ENCODE measurements around the gene MNAT1. TPM values are rescaled to one million over a fixed set of nuclear protein-coding genes. Genes with fewer than 3 reads are reported as not detected.

Gene MNAT1
- total RNA-seq, 1 donor from 2014 or later = 114 TPM

DNA sequence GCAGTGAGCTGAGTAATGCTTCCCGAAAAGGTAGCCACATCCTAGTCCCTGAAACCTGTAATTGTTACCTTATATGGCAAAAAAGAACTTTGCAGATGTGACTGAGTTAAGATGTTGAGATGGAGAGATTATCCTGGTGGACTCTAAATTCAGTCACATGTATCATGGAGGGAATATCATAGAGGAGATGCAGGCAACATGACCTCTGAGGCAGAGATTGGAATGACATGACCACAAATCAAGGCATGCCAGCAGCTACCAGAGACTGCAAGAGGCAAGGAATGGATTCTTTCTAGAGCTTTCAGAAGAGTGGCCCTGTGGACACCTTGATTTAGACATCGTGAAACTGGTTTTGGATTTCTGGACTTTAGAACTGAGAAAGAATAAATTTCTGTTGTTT, 265.0 kb downstream of the MNAT1 start:
- TF ChIP-seq EZH2 (IDR thresholded peaks at IDR 0.05) = no peak
- TF ChIP-seq, protein P1, sequence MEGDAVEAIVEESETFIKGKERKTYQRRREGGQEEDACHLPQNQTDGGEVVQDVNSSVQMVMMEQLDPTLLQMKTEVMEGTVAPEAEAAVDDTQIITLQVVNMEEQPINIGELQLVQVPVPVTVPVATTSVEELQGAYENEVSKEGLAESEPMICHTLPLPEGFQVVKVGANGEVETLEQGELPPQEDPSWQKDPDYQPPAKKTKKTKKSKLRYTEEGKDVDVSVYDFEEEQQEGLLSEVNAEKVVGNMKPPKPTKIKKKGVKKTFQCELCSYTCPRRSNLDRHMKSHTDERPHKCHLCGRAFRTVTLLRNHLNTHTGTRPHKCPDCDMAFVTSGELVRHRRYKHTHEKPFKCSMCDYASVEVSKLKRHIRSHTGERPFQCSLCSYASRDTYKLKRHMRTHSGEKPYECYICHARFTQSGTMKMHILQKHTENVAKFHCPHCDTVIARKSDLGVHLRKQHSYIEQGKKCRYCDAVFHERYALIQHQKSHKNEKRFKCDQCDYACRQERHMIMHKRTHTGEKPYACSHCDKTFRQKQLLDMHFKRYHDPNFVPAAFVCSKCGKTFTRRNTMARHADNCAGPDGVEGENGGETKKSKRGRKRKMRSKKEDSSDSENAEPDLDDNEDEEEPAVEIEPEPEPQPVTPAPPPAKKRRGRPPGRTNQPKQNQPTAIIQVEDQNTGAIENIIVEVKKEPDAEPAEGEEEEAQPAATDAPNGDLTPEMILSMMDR (IDR thresholded peaks at IDR 0.05) = no peak
- TF ChIP-seq EZH2phosphoT487 (IDR thresholded peaks at IDR 0.05) = no peak
- Mint-ChIP-seq H3K9me3 (peaks cover 2% of the 10 kb centered on the region), H3K4me1 (no peaks in the 10 kb centered on the region), H3K27ac (no peak overlapping the region), H3K27me3 (ENCODE audit: insufficient read depth, low read depth) (no peaks in the 10 kb centered on the region), H3K4me3 (no peak overlapping the region), H3K36me3 (peaks cover 19% of the 10 kb centered on the region)
- H3K36me3 ChIP-seq = no peaks in the 10 kb centered on the region
- no peak overlapping the region for H2AFZ ChIP-seq (replicated peaks)
- H3K9ac ChIP-seq = no peak overlapping the region
- no peak overlapping the region for H3K4me3 ChIP-seq
- no peaks in the 10 kb centered on the region for H4K20me1 ChIP-seq (ENCODE audit: low read depth)
- no peaks in the 10 kb centered on the region for H3K79me2 ChIP-seq (ENCODE audit: low read depth)
- no peak overlapping the region for H3K4me2 ChIP-seq
- DNase-seq (ENCODE audit: low spot score) = no peak
- no peaks in the 10 kb centered on the region for H3F3A ChIP-seq (ENCODE audit: low read depth)
- H3K9me3 ChIP-seq (ENCODE audit: low read depth) = no peaks in the 10 kb centered on the region
- no peaks in the 10 kb centered on the region for H3K4me1 ChIP-seq
- H3K27ac ChIP-seq = no peak overlapping the region
- no peaks in the 10 kb centered on the region for H3K27me3 ChIP-seq

DNA sequence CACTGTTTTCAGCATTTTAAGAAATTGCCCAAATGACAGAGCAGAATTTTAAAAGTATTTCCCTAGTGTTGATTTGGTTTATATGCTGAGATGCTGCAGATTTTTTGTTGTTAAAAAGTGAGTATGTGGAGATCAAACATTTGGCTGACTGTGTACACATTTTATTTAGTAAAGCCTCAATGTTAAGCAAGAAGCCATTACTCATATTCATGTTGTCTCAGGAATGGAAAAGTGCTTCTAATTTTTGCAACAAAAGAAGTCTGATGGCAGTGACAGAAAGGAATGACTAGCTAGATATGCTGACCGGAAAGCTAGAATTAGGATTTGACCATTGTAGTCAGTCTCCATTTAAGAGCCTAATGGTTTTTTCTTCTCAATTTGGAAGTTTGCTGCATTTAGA, 269.0 kb downstream of the MNAT1 start:
- H4K20me1 ChIP-seq (ENCODE audit: low read depth) = no peaks in the 10 kb centered on the region
- no peaks in the 10 kb centered on the region for H3F3A ChIP-seq (ENCODE audit: low read depth)
- H3K4me2 ChIP-seq = no peak overlapping the region
- no peaks in the 10 kb centered on the region for H3K79me2 ChIP-seq (ENCODE audit: low read depth)
- no peak for TF ChIP-seq EZH2 (IDR thresholded peaks at IDR 0.05)
- TF ChIP-seq EZH2phosphoT487 (IDR thresholded peaks at IDR 0.05) = no peak
- no peak overlapping the region for H3K4me3 Mint-ChIP-seq
- no peaks in the 10 kb centered on the region for H3K9me3 Mint-ChIP-seq
- no peak overlapping the region for H3K27ac Mint-ChIP-seq
- no peaks in the 10 kb centered on the region for H3K9me3 ChIP-seq (ENCODE audit: low read depth)
- no peak overlapping the region for H2AFZ ChIP-seq (replicated peaks)
- no peaks in the 10 kb centered on the region for H3K4me1 Mint-ChIP-seq
- no peaks in the 10 kb centered on the region for H3K36me3 ChIP-seq
- no peaks in the 10 kb centered on the region for H3K27me3 ChIP-seq
- H3K36me3 Mint-ChIP-seq = peaks cover 7% of the 10 kb centered on the region
- no peaks in the 10 kb centered on the region for H3K27me3 Mint-ChIP-seq (ENCODE audit: insufficient read depth, low read depth)
- DNase-seq (ENCODE audit: low spot score) = no peak
- H3K9ac ChIP-seq = no peak overlapping the region
- H3K27ac ChIP-seq = no peak overlapping the region
- no peak overlapping the region for H3K4me3 ChIP-seq
- no peaks in the 10 kb centered on the region for H3K4me1 ChIP-seq

DNA sequence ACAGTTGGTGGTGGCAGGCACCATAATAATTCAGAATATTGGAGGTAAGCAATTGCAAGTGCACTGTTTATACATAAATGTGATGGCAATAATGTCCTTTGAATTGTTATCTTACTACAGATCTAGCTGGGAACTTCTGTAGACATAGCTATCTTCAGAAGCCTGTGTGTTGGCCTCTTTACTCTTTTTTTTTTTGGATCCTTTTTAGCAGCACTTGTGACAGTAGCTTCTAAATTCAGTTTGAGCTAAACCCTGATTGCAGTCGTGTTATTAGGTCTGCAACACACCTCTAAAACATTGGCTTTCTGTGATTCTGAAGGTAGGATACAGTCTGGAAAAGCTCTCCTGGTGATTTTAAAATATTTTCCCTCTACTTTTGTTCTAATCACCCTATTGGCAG, 285.0 kb downstream of the MNAT1 start:
- no peaks in the 10 kb centered on the region for H3K36me3 ChIP-seq
- no peaks in the 10 kb centered on the region for H3K4me1 Mint-ChIP-seq

More for the DNA sequence above, 285.0 kb downstream of the MNAT1 start:
- no peaks in the 10 kb centered on the region for H4K20me1 ChIP-seq (ENCODE audit: low read depth)
- no peak overlapping the region for H3K9ac ChIP-seq
- no peaks in the 10 kb centered on the region for H3K79me2 ChIP-seq (ENCODE audit: low read depth)
- Mint-ChIP-seq H3K36me3 (peaks cover 7% of the 10 kb centered on the region), H3K27me3 (ENCODE audit: insufficient read depth, low read depth) (no peaks in the 10 kb centered on the region), H3K9me3 (peaks cover 6% of the 10 kb centered on the region), H3K4me3 (no peak overlapping the region), H3K27ac (no peak overlapping the region)
- no peak overlapping the region for H3K4me2 ChIP-seq
- no peaks in the 10 kb centered on the region for H3K27me3 ChIP-seq
- no peaks in the 10 kb centered on the region for H3K4me1 ChIP-seq
- no peak overlapping the region for H3K4me3 ChIP-seq
- no peaks in the 10 kb centered on the region for H3K9me3 ChIP-seq (ENCODE audit: low read depth)
- DNase-seq (ENCODE audit: low spot score) = no peak
- H2AFZ ChIP-seq (replicated peaks) = no peak overlapping the region
- H3F3A ChIP-seq (ENCODE audit: low read depth) = no peaks in the 10 kb centered on the region
- TF ChIP-seq, protein P1 (IDR thresholded peaks at IDR 0.05) = no peak
- TF ChIP-seq EZH2phosphoT487 (IDR thresholded peaks at IDR 0.05) (no peak), EZH2 (IDR thresholded peaks at IDR 0.05) (no peak)
- no peak overlapping the region for H3K27ac ChIP-seq

Small RNA genes lying within 50 kb of the gene (small RNA-seq; reads per million reads assigned to genes)
- not detected for gene RNU6-398P

Other genes with a start within 250 kb of the MNAT1 start
- gene C14orf39, start 248.7 kb upstream of the MNAT1 start, total RNA-seq (ENCODE audit: low replicate concordance) = 3.0 and 6.2 TPM in 2 replicates
- 1.4 and 1.7 TPM in 2 replicates for gene SIX6, start 225.6 kb upstream of the MNAT1 start, total RNA-seq (ENCODE audit: low replicate concordance)
- 0.28 TPM in 1 of 2 replicates, not detected in the other for gene SIX1, start 85.3 kb upstream of the MNAT1 start, total RNA-seq (ENCODE audit: low replicate concordance)
- gene SIX4, start 10.4 kb upstream of the MNAT1 start, total RNA-seq (ENCODE audit: low replicate concordance) = 28.8 and 32.9 TPM in 2 replicates
- 17.8 and 25.7 TPM in 2 replicates for gene TRMT5, start 246.3 kb downstream of the MNAT1 start, total RNA-seq (ENCODE audit: low replicate concordance)
- gene SLC38A6, start 246.5 kb downstream of the MNAT1 start, total RNA-seq (ENCODE audit: low replicate concordance) = 11.2 and 19.0 TPM in 2 replicates

Measured in neural progenitor cell (in vitro differentiated cells).